Upper lobe of left lung (tissue), 6 donors: Measurements from ENCODE around the gene CLCNKB. TPM values are rescaled to one million over a fixed set of nuclear protein-coding genes. Genes with fewer than 3 reads are reported as not detected.

Experiments used
- ATAC-seq, 2 donors: fragments of 200-7000 bp; cut with Tn5 transposase; one replicate each; pipeline ENCODE4 v1.9.1; 2022; ENCODE audit warnings: mild to moderate bottlenecking in 2 of 2, moderate library complexity in 2 of 2; ENCODE audit not compliant: low FRiP score in 2 of 2
- DNase-seq, 2 donors: peaks; one replicate each; pipeline ENCODE4 v3.0.0-alpha.2; 2019 to 2020
- H3K27ac ChIP-seq, 4 donors: fragments of 200-600 bp; sonication (generic); one replicate each; pipeline ENCODE4 v1.5.1; 2016 to 2019
- H3K27me3 ChIP-seq, 4 donors: fragments of 200-600 bp; sonication (generic); one replicate each; pipeline ENCODE4 v1.5.1; 2017 to 2019
- H3K36me3 ChIP-seq, 4 donors: fragments of 200-600 bp; sonication (generic); one replicate each; pipeline ENCODE4 v1.5.1; 2016 to 2019
- H3K4me1 ChIP-seq, 4 donors: fragments of 200-600 bp; sonication (generic); one replicate each; pipeline ENCODE4 v1.5.1; 2018 to 2019
- H3K4me3 ChIP-seq, 4 donors: fragments of 200-600 bp; sonication (generic); one replicate each; pipeline ENCODE4 v1.5.1; 2017 to 2019; ENCODE audit warnings: mild to moderate bottlenecking in 2 of 4, moderate library complexity in 1 of 4
- H3K9me3 ChIP-seq, 4 donors: fragments of 200-600 bp; sonication (generic); one replicate each; pipeline ENCODE4 v1.5.1; 2018 to 2019
- CTCF ChIP-seq, 6 experiments: fragments of 450-650 bp in 4 of 6; fragments of 200-600 bp in 2 of 6; sonication (generic) in 2 of 6; IDR thresholded peaks; one replicate each; pipeline ENCODE4 v1.5.1; 2016 to 2019; ENCODE audit warnings: antibody characterized with exemption in 6 of 6
- EP300 ChIP-seq, 4 donors: sonication (generic); formaldehyde crosslinking; IDR thresholded peaks; one replicate each; pipeline ENCODE4 v1.5.1; 2017; ENCODE audit warnings: antibody characterized with exemption in 4 of 4, control low read depth in 2 of 4
- POLR2A ChIP-seq, 4 donors: fragments of 450-650 bp; IDR thresholded peaks; one replicate each; pipeline ENCODE4 v1.5.1; 2016 to 2017; ENCODE audit warnings: antibody characterized with exemption in 4 of 4, mild to moderate bottlenecking in 2 of 4
- POLR2AphosphoS5 ChIP-seq, 2 donors: sonication (generic); formaldehyde crosslinking; IDR thresholded peaks; one replicate each; pipeline ENCODE4 v1.5.1; 2017; ENCODE audit warnings: antibody characterized with exemption in 2 of 2
- WGBS, 2 donors: methylation state at CpG; one replicate each; pipeline ENCODE4 v1.1.5; 2017 to 2018; 5-methylcytosine and 5-hydroxymethylcytosine counted together
- total RNA-seq, 6 donors: library from RNA; depleted of rRNA in 4 of 6; stranded (reverse); fragments of >200 nt in 4 of 6; gene quantifications; one replicate each; pipeline versions ENCODE4 v1.1.0 to v1.2.1, GENCODE V29; 2016 to 2021
- donor health status: DM: no; HTN: no; CAD: no; lungs with moderate emphysema.
- donor health status: DM: no; HTN: yes; CAD: no; lungs with severe emphysema.

The CLCNKB gene
- total RNA-seq, 6 donors from 2014 or later: 0.46 to 9.4 (median 0.53) TPM; not detected in 2

DNA sequence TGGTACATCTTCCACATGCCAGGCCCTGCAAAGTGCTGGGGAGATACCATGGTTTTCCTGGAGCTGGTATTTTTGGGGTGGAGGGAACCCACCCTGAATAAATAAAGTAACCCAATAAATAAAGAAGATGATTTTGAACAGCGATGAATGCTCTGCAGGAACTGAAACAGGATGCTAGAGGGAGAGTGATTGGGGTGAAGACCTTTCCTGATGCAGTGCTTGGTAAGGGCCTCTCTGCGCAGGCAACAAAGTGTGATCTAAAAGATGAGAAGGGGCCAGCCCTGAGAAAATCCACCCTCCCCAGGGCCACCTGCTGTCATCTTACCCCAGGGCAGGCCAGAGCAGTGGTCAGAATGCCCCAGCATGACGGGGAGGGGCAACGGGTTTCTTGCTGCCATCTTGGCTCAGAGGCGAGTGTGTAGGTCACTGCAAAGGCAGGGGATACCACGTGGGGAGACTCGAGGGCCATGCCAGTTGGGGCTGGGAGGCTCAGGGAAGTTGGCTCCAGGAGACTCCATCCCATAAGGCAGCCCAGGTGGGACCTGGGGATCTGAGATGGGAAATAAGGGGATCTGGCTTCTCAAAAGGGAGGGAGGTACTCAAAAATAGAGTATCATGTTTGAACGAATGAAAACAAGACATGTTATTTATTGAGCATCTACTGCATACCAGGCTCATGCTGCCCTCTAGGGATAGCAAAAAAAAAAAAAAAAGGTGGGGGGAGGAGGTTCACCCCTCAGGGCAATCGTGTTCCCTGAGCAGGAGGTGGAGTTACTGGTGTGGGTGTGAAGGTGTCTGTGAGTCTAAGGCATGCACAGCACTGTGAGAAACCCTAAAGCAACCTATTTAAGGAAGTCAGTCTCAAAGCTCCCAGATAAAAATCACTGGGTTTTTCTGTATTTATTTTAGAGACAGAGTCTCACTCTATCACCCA, 36.8 kb upstream of the CLCNKB start:
- no peak for TF ChIP-seq EP300 (IDR thresholded peaks at IDR 0.05)
- TF ChIP-seq POLR2AphosphoS5 (IDR thresholded peaks at IDR 0.05): no peak
- TF ChIP-seq POLR2A (IDR thresholded peaks at IDR 0.05): no peak
- no peak for TF ChIP-seq CTCF (IDR thresholded peaks at IDR 0.05)
- Histone ChIP-seq H3K4me3 (no peak overlapping the region), H3K4me1 (no peaks in the 10 kb centered on the region), H3K27me3 (no peaks in the 10 kb centered on the region), H3K9me3 (no peaks in the 10 kb centered on the region), H3K36me3 (no peaks in the 10 kb centered on the region), H3K27ac (no peak overlapping the region)
- 64 to 65% methylated on average over 9 of the region's 9 CpGs for WGBS, 2 donors
- DNase-seq: no peak
- ATAC-seq: no peak

- Histone ChIP-seq H3K4me1 (peaks cover 6 to 7% (median 7%) of the 10 kb centered on the region in 4 donors), H3K27ac (no peak overlapping the region), H3K36me3 (no peaks in the 10 kb centered on the region), H3K4me3 (no peak overlapping the region), H3K27me3 (no peaks in the 10 kb centered on the region), H3K9me3 (no peaks in the 10 kb centered on the region)
- DNase-seq (no peak), ATAC-seq (no peak)
- 77 to 80% methylated on average over 6 of the region's 6 CpGs for WGBS, 2 donors
- TF ChIP-seq CTCF (IDR thresholded peaks at IDR 0.05) (no peak), POLR2AphosphoS5 (IDR thresholded peaks at IDR 0.05) (no peak), POLR2A (IDR thresholded peaks at IDR 0.05) (no peak)
These were observed 35.8 kb upstream of the CLCNKB start for GRCh38 chr1:16007671-16008341.

DNA sequence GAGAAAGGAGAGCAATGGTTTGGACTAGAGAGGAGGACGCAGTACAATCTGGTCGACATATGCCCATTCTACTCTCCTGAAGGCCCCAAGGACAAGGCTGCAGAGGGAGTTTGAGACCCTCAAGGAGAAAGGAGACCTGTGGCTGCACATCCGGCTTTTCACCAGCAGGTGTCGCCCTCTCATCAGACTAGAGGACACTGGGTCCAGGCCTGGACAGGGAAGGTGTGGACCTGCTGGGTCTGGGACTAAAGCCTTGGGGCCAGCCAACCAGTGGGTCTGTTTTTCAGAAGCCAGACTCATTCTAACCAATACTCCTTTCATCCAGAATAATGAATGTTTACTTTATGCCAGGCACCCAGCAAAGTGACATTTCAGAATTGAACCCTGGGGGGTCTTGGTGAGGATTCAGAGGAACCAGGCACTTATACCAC, 34.5 kb upstream of the CLCNKB start:
- H3K4me3 ChIP-seq: no peak overlapping the region
- no peak overlapping the region for H3K27ac ChIP-seq
- DNase-seq: peak in 1 of 2 donors; percentile 80
- TF ChIP-seq EP300 (IDR thresholded peaks at IDR 0.05): no peak
- TF ChIP-seq CTCF (IDR thresholded peaks at IDR 0.05): peak; percentile 88 to 96 (median 91)
- no peak for TF ChIP-seq POLR2A (IDR thresholded peaks at IDR 0.05)
- no peak for TF ChIP-seq POLR2AphosphoS5 (IDR thresholded peaks at IDR 0.05)
- peak; percentile 51 to 81 for ATAC-seq
- H3K9me3 ChIP-seq: no peaks in the 10 kb centered on the region
- WGBS, 2 donors: 3 to 5% methylated on average over 4 of the region's 4 CpGs
- no peaks in the 10 kb centered on the region for H3K27me3 ChIP-seq
- no peaks in the 10 kb centered on the region for H3K36me3 ChIP-seq
- H3K4me1 ChIP-seq: peaks cover 15 to 19% (median 16%) of the 10 kb centered on the region in 4 donors

DNA sequence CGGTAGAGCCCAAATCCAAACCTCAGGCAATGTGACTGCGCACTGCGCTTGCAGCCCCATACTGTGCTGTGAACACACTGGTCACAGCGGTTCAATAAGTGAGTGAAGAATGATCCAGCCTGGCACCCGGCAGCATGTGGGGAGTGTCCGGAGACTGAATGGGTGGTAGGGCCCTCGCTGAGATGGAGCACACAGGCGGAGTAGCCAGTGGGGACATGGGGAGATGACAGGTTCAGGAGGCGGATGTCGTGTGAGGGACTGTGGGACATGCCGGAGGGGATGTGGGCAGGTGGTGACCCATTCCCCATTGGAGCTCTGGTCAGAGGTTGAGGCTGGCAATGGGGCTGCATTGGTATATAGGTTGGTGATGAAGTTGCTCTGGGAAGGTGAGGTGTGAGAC, 33.9 kb upstream of the CLCNKB start:
- 88 to 93% methylated on average over 11 of the region's 11 CpGs for WGBS, 2 donors
- ATAC-seq (no peak), DNase-seq (no peak)
- Histone ChIP-seq H3K9me3 (no peaks in the 10 kb centered on the region), H3K4me1 (peaks cover 15 to 19% (median 16%) of the 10 kb centered on the region in 4 donors), H3K36me3 (no peaks in the 10 kb centered on the region), H3K27ac (no peak overlapping the region), H3K4me3 (no peak overlapping the region), H3K27me3 (no peaks in the 10 kb centered on the region)
- TF ChIP-seq EP300 (IDR thresholded peaks at IDR 0.05): no peak
- TF ChIP-seq POLR2AphosphoS5 (IDR thresholded peaks at IDR 0.05): no peak
- no peak for TF ChIP-seq POLR2A (IDR thresholded peaks at IDR 0.05)
- no peak for TF ChIP-seq CTCF (IDR thresholded peaks at IDR 0.05)
